ENCODE results near the gene POLR1G.

POLR1G gene

GRCh38 chr19:45414468-45414867 lies 8.0 kb downstream of the POLR1G start:
- Histone ChIP-seq H3K27ac (no peak overlapping the region), H3K4me3 (ENCODE audit: low read depth, low read length) (no peak overlapping the region), H3K36me3 (replicated peaks) (peaks cover 53% of the 10 kb centered on the region), H3K27me3 (replicated peaks) (no peaks in the 10 kb centered on the region)
- no peak for DNase-seq
- TF ChIP-seq, protein P1, sequence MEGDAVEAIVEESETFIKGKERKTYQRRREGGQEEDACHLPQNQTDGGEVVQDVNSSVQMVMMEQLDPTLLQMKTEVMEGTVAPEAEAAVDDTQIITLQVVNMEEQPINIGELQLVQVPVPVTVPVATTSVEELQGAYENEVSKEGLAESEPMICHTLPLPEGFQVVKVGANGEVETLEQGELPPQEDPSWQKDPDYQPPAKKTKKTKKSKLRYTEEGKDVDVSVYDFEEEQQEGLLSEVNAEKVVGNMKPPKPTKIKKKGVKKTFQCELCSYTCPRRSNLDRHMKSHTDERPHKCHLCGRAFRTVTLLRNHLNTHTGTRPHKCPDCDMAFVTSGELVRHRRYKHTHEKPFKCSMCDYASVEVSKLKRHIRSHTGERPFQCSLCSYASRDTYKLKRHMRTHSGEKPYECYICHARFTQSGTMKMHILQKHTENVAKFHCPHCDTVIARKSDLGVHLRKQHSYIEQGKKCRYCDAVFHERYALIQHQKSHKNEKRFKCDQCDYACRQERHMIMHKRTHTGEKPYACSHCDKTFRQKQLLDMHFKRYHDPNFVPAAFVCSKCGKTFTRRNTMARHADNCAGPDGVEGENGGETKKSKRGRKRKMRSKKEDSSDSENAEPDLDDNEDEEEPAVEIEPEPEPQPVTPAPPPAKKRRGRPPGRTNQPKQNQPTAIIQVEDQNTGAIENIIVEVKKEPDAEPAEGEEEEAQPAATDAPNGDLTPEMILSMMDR (IDR thresholded peaks at IDR 0.05; ENCODE audit: low read depth, low read length, missing control alignments): no peak
- in situ Hi-C loops (cut with HindIII; ENCODE audit: low pct_ligation_motif_present, low sequenced_read_pairs): no loop called here

- H3K27me3 ChIP-seq (replicated peaks): no peaks in the 10 kb centered on the region
- TF ChIP-seq, protein P1 (IDR thresholded peaks at IDR 0.05; ENCODE audit: low read depth, low read length, missing control alignments): no peak
- no peak overlapping the region for H3K27ac ChIP-seq
- no peak for DNase-seq
- H3K36me3 ChIP-seq (replicated peaks): peaks cover 57% of the 10 kb centered on the region
- H3K4me3 ChIP-seq (ENCODE audit: low read depth, low read length): no peak overlapping the region
- in situ Hi-C loops (cut with HindIII; ENCODE audit: low pct_ligation_motif_present, low sequenced_read_pairs): no loop called here
Observed at GRCh38 chr19:45417151-45417550, 10.7 kb downstream of the POLR1G start.

- peaks cover 47% of the 10 kb centered on the region for H3K36me3 ChIP-seq (replicated peaks)
Observed at GRCh38 chr19:45418802-45419201, 12.4 kb downstream of the POLR1G start.

GRCh38 chr19:45419396-45419795 lies 13.0 kb downstream of the POLR1G start:
- TF ChIP-seq, protein P1 (IDR thresholded peaks at IDR 0.05; ENCODE audit: low read depth, low read length, missing control alignments): no peak
- Histone ChIP-seq H3K36me3 (replicated peaks) (peaks cover 41% of the 10 kb centered on the region), H3K27me3 (replicated peaks) (no peaks in the 10 kb centered on the region), H3K27ac (no peak overlapping the region), H3K4me3 (ENCODE audit: low read depth, low read length) (no peak overlapping the region)
- in situ Hi-C loops (cut with HindIII; ENCODE audit: low pct_ligation_motif_present, low sequenced_read_pairs): no loop called here
- no peak for DNase-seq

More at GRCh38 chr19:45418802-45419201, 12.4 kb downstream of the POLR1G start:
- Histone ChIP-seq H3K4me3 (ENCODE audit: low read depth, low read length) (no peak overlapping the region), H3K27me3 (replicated peaks) (no peaks in the 10 kb centered on the region), H3K27ac (no peak overlapping the region)
- TF ChIP-seq, protein P1 (IDR thresholded peaks at IDR 0.05; ENCODE audit: low read depth, low read length, missing control alignments): no peak
- DNase-seq: no peak
- in situ Hi-C loops (cut with HindIII; ENCODE audit: low pct_ligation_motif_present, low sequenced_read_pairs): no loop called here

- no peaks in the 10 kb centered on the region for H3K27me3 ChIP-seq (replicated peaks)
- TF ChIP-seq, protein P1 (IDR thresholded peaks at IDR 0.05; ENCODE audit: low read depth, low read length, missing control alignments): no peak
- no peak overlapping the region for H3K27ac ChIP-seq
- H3K36me3 ChIP-seq (replicated peaks): peaks cover 38% of the 10 kb centered on the region
- H3K4me3 ChIP-seq (ENCODE audit: low read depth, low read length): no peak overlapping the region
- in situ Hi-C loops (cut with HindIII; ENCODE audit: low pct_ligation_motif_present, low sequenced_read_pairs): no loop called here
- no peak for DNase-seq
Observed at GRCh38 chr19:45419895-45420294, 13.5 kb downstream of the POLR1G start.

GRCh38 chr19:45420356-45420755 lies 13.9 kb downstream of the POLR1G start:
- peaks cover 38% of the 10 kb centered on the region for H3K36me3 ChIP-seq (replicated peaks)
- TF ChIP-seq, protein P1 (IDR thresholded peaks at IDR 0.05; ENCODE audit: low read depth, low read length, missing control alignments): no peak
- DNase-seq: no peak
- in situ Hi-C loops (cut with HindIII; ENCODE audit: low pct_ligation_motif_present, low sequenced_read_pairs): no loop called here
- no peak overlapping the region for H3K27ac ChIP-seq
- no peaks in the 10 kb centered on the region for H3K27me3 ChIP-seq (replicated peaks)
- H3K4me3 ChIP-seq (ENCODE audit: low read depth, low read length): no peak overlapping the region
